ENCODE results near the gene ACTR1B.

Gene ACTR1B

GRCh38 chr2:97658691-97659157 is 5.1 kb downstream of the ACTR1B start:
- no peak for DNase-seq (ENCODE audit: insufficient read length, low spot score)
- TF ChIP-seq POLR2A (IDR thresholded peaks at IDR 0.05; ENCODE audit: low read depth, low read length): no peak

GRCh38 chr2:97657986-97658690 is 5.7 kb downstream of the ACTR1B start:
- TF ChIP-seq POLR2A (IDR thresholded peaks at IDR 0.05; ENCODE audit: low read depth, low read length): no peak
- no peak for FAIRE-seq
- DNase-seq (ENCODE audit: insufficient read length, low spot score): no peak

More at GRCh38 chr2:97658691-97659157, 5.1 kb downstream of the ACTR1B start:
- FAIRE-seq: no peak

DNA sequence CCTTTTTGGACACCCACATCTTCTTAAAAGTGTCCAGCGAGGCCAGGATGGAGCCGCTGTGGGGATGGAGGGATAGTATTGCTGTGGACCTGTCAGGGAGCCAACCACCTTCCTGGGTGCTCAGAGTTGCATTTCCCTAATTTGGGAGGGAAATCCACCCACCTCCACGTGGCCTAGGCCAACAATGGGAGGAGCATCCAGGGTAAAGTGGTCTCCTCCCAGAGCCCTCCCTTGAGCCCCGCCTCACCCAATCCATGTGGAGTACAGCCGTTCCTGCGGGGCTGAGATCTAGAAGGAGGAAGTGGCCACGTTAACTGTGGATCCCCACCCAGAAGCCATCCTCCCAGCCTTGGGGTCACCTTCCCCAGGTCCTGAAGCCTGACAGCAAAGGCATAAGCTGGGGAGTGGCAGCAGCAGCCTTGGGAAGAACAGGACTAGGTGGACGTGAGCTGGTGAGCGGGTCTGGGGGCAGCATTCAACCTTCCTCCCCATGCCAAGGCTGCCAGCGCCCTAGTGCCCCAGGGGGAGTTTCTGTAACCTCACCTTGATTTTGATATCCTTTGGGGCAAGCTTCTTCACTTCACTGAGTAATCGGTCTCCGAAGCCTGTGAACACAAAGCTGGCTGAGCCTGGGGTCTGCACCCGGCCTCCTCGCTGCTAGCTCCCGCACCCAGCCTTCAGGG is 6.8 kb downstream of the ACTR1B start:
- no peak for FAIRE-seq
- DNase-seq (ENCODE audit: insufficient read length, low spot score): no peak
- no peak for TF ChIP-seq POLR2A (IDR thresholded peaks at IDR 0.05; ENCODE audit: low read depth, low read length)

- no peak for FAIRE-seq
- DNase-seq (ENCODE audit: insufficient read length, low spot score): no peak
- TF ChIP-seq POLR2A (IDR thresholded peaks at IDR 0.05; ENCODE audit: low read depth, low read length): no peak
Observed at GRCh38 chr2:97656129-97656755, 7.6 kb downstream of the ACTR1B start.

GRCh38 chr2:97654791-97655190 is 9.1 kb downstream of the ACTR1B start:
- FAIRE-seq (no peak), DNase-seq (ENCODE audit: insufficient read length, low spot score) (no peak)
- no peak for TF ChIP-seq POLR2A (IDR thresholded peaks at IDR 0.05; ENCODE audit: low read depth, low read length)

DNA sequence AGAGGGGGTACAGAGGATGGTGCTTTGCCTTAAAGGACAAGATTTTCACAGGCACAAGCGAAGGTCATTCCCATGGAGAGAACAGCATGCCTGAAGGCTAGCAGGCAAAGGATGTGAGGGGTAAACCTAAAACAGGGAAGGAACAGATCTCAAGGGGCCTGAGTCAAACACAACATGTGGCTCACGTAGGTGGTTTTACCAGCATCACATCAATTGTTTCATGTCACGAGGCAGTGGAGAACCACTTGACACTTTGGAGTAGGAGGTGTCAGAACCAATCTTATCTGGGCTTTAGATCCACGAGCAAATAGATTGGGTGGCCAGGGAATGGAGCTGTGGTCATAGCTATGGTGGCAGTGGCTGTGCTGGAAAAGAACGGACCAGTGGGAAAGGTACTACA is 9.5 kb downstream of the ACTR1B start:
- no peak for TF ChIP-seq POLR2A (IDR thresholded peaks at IDR 0.05; ENCODE audit: low read depth, low read length)
- FAIRE-seq (no peak), DNase-seq (ENCODE audit: insufficient read length, low spot score) (no peak)

GRCh38 chr2:97653874-97654273 is 10.0 kb downstream of the ACTR1B start:
- no peak for FAIRE-seq
- TF ChIP-seq POLR2A (IDR thresholded peaks at IDR 0.05; ENCODE audit: low read depth, low read length): no peak
- DNase-seq (ENCODE audit: insufficient read length, low spot score): no peak

DNA sequence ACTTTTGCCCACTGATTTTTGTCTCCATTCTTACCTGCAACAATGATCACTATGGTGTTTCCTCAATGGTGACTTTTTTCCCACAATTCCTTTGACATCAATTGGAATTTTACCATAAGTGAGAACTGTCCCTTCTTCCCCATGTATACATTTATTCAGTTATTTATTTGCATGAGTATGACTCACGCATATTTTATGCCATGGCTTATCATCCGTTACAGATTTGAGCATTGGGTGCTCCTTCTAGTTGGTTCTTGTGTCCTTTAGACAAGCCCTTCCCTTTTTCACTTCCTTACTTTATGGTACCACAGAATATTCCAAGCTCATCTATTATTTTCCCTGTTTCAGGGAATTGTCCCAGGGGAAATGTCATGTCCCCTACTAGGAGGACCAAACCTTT is 10.4 kb downstream of the ACTR1B start:
- FAIRE-seq (no peak), DNase-seq (ENCODE audit: insufficient read length, low spot score) (no peak)
- TF ChIP-seq POLR2A (IDR thresholded peaks at IDR 0.05; ENCODE audit: low read depth, low read length): no peak

DNA sequence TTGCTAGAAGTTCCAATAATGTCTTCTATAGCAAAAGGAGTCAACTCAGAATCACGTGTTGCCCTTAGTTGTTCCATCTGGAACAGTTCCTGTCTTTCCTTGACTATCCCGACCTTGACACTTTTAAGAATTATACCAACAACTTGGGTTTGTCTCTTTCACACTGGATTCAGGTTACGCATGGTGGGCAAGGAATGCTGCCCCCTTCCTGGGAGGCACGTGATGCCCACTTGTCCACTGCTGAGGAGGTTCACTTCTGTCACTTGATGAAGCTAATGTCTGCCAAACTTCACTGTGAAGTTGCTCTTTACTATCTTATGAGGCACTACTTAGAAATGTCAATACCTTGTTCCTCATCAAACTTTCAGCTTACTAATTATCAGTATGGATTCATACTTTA is 12.7 kb downstream of the ACTR1B start:
- no peak for DNase-seq (ENCODE audit: insufficient read length, low spot score)
- no peak for FAIRE-seq
- no peak for TF ChIP-seq POLR2A (IDR thresholded peaks at IDR 0.05; ENCODE audit: low read depth, low read length)

GRCh38 chr2:97646977-97647376 is 16.9 kb downstream of the ACTR1B start:
- no peak for TF ChIP-seq POLR2A (IDR thresholded peaks at IDR 0.05; ENCODE audit: low read depth, low read length)
- DNase-seq (ENCODE audit: insufficient read length, low spot score): no peak
- no peak for FAIRE-seq

DNA sequence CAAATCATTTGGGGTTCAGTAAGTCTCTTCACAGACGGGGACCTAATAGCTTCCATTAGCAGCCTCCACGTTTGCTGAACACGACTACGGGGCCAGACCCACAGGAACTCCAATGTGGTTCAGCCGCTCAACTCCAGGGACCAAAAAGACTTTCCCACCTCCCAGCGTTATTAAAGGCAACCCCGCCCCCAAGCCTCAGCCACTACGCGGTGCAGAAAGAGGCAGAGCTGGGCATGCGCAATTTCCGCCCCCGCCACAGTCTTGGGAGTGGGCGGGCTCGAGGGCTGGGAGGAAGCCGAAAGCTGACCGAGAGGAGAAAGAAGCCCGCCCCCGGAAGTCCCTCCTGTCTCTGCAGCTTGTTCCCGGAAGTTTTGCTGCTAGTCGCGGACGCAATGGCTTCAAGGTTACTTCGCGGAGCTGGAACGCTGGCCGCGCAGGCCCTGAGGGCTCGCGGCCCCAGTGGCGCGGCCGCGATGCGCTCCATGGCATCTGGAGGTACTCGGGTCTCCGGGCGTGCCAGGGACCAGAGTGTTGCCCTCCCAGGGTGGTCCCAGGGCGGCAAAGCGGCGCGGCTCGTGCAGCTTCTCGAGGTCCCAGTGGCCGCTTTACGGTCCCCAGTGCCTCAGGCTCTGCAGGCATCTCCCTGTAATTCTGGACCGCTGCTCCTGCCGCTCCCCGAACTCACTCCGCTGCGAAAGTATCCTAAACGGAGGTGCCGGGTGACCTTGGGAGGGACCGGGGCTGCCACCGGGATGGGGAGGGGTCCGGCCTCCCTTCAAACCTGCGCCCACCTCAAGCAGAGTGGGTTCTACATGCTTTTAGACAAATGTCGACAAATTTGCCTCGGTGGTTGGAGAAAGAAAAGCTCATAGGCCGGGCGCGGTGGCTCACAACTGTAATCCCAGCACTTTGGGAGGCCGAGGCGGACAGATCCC is 17.9 kb downstream of the ACTR1B start, which contains the start of gene COX5B:
TSS of gene COX5B (plus strand) at position 368 of the 935 bp plus-strand sequence. CDS start at position 393, 25 bp downstream.
- DNase-seq (ENCODE audit: insufficient read length, low spot score) (peak; percentile 94), FAIRE-seq (peak; percentile 87)
- TF ChIP-seq POLR2A (IDR thresholded peaks at IDR 0.05; ENCODE audit: low read depth, low read length): peak; percentile 48; the same call in 1 of the 2 replicates

DNA sequence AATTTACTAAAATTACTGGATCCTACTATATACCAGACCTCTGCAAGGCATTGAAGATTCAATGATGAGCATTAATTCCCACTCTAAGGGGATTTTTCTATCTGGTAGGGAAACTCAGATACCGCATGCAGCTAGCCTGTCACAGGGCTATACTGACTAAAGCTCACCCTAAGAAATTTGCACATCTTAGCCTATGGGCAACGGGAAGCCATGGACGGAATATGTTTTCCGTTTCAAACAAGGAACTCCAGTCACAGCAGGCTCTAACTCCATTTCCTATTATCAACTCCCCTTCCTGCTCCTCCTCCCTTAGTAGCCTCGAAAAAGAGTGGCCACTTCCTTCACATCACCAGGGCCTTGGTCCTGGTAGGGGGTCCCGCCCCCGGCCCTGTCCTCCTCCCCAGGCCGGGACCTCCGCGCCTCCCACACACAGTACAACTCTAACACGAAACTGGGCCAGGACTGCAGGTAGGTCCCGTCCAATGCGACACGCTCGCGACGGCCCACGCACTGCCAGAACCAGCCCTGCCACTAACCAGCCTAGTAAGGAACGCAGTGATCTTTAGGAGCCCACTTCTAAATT is 18.6 kb downstream of the ACTR1B start:
- DNase-seq (ENCODE audit: insufficient read length, low spot score): no peak
- FAIRE-seq: no peak
- TF ChIP-seq POLR2A (IDR thresholded peaks at IDR 0.05; ENCODE audit: low read depth, low read length): no peak
